ENCODE measurements around the gene ARHGAP31.

ARHGAP31 gene

DNA sequence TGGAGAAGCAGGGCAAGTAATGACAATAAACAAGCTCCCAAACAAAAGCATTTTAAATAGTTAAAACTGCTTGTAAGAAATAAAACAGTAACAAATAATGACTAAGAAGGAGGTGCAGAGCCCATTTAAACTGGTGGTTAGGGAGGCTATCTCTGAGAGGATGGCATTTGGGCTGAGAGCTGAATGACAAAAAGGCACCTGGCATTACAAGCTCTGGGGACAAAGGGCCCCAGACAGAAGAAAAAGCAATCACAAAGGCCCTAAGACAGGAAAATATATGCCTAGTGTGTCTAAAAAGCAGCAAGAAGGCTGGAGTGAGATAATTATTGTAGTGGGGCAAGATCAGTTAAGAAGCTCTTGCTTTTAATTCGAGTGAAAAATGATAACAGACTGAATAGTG, 159.6 kb downstream of the ARHGAP31 start:
- no peak for DNase-seq

DNA sequence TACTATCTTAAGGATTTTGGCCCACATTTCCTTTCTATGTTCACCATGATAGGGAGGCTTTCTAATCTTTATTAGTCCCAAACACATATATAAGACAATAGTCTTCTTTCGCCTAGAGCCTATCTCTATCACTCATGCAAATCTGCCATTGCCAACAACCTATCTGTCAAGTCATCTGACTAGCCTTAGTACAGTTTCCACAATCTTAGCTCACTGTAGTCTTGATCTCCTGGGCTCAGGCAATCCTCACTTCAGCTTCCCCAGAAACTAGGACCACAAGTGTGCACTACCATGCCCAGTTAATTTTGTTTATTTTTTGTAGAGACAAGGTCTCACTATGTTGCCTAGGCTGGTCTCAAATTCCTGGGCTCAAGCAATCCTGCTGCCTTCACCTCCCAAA, 162.3 kb downstream of the ARHGAP31 start:
- no peak for DNase-seq

DNA sequence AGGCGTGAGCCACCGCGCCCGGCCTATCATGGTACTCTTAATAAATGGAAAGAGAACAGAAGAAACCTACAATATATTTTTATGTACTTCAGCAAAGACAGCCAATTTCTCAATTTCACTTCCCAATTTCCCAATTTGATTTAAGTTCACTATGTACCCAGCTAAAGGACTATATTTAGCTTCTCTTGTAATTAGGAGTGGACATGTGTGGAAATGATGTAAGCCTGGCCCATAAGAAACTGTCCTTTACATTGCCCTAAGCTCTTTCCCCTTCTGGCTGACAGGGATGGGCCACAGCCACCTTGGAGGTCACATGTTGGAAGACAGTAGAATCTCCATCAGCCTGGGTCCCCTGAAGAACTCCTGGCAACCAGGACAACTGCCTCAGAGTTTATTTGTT, 163.1 kb downstream of the ARHGAP31 start:
- no peak for DNase-seq

DNA sequence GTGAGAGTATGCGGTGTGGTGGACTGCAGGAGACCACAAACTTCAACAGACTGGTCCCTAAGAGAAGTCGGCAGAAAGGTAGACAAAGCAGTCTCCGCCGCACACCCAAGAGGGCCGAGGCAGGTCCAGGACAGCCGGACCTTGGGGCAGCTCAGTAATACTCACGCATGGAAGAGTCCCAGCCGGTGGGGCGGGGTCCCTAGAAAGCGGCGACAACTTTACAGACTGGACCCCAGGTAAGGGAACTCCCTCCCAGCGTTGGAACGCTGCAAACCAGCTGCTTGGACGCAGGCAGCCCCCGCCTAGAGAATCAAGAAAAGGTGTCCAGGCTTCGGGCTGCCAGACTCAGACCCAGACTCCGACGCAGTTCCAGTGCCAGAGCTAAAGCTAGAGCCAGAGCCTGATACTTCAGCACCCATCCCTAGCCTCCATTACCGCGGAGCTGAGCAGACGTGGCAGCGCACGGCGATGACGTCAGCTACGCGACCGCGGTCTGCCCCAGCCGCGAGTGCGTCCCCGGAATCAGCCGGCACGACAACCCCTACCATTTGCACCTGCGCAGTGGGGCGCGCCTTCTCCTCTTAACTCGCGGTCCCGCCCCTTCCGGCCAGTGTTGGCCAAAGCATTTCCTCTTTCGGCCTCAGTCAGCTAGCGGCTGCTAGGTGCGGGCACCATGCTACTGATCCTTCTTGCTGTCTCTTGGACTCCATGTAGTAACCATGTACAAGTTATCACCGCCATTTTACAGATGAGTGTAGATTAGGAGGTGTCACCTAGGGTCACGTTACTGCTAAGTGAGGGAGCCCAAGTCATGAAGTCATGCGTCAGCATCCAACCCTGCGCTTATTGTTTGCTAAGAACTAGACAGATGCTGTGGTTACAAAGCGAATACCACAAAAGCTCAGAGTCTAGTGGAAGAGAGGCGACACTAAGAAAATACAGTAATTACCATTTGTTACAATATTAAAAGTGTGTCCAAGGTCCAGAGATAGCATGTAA, 169.3 kb downstream of the ARHGAP31 start, which contains the start of gene TMEM39A:
Gene TMEM39A, minus strand, starts transcription at position 445 of the 999 bp plus-strand sequence. CDS start 1,541 bp downstream, outside the sequence.
- peak; percentile 98 for DNase-seq

DNA sequence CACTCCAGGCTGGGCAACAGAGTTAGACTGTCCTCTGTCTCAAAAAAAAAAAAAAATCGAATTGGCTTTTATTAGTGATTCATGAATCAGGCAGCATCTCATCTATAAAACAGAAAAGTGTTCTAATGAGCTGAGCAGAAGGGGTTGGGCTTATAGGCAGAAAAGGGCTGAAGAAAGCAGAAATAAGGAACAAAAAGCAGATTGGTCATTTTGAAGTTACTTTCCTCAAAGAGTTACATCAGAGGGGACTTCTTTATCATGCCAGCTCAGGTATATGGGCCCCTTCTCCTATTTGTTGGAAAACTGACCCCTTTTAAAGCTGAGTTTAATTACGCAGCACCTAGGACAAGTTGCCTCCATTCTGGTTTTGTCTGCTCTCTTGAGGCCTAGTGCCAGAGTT, 173.9 kb downstream of the ARHGAP31 start:
- DNase-seq: no peak

DNA sequence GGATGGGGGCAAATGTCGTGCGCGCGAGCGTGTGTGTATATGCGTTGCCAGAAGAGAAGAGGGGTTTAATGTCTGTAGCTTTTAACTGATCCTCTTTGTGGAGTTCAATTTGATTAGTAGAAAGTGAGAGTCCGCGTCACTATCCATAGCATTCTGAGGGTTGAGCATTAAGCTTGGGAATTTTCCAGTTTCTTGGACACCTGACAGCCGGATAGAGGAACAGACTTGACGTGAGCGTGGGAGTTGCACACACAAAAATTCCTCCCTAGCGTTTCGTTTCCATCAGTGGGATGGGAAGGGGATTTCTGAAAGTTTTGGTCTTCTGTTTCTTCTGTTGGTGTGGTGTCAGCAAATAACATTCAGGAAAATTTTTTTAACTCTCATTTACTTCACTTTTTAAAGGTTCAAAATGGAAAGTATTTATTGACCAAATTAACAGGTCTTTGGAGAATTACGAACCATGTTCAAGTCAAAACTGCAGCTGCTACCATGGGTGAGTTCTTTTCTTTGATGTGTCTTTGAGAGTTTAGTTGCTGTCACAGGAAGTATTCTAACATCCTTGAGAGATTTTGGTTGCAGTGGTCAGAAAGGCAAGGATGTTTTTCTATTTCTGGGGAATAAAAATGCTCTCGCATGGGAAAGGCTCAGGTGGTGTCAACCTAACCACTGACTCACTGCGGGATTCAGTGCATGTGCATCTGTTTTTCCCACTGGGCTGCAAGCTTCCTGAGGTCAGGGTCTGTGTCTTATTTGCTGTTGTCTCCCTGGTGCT, 175.4 kb downstream of the ARHGAP31 start:
- DNase-seq: peak; percentile 17
